HepG2 (cell line): ENCODE data around the gene WNT3. TPM values are rescaled to one million over a fixed set of nuclear protein-coding genes. Genes with fewer than 3 reads are reported as not detected.
A peak's percentile ranks its signal among the peaks of the same experiment; 100 is the strongest.

Source experiments
- CEBPZ ChIP-seq: IDR thresholded peaks from 2 replicates; pipeline ENCODE4 v1.6.1; 2012; ENCODE audit warnings: low read length, improper control_type of control experiment
- HNRNPLL ChIP-seq: fragments of 200-400 bp; formaldehyde crosslinking; IDR thresholded peaks from 2 replicates; pipeline ENCODE4 v1.6.1; 2017; ENCODE audit warnings: mild to moderate bottlenecking, low read depth, low read length; ENCODE audit not compliant: poor library complexity, severe bottlenecking
- HOXA3 ChIP-seq: sonication (generic); formaldehyde crosslinking; IDR thresholded peaks from 2 replicates; pipeline ENCODE4 v1.5.0; 2020; ENCODE audit warnings: missing genetic modification reagents
- KLF15 ChIP-seq: sonication (generic); formaldehyde crosslinking; IDR thresholded peaks from 2 replicates; pipeline ENCODE4 v1.8.1; 2023; ENCODE audit warnings: borderline replicate concordance, mild to moderate bottlenecking, inconsistent platforms, missing genetic modification reagents, mixed read lengths
- MED1 ChIP-seq: sonication (generic); formaldehyde crosslinking; IDR thresholded peaks from 2 replicates; pipeline ENCODE4 v1.4.0; 2020; ENCODE audit warnings: missing genetic modification reagents
- PCBP1 ChIP-seq: fragments of 200-400 bp; formaldehyde crosslinking; IDR thresholded peaks from 2 replicates; pipeline ENCODE4 v1.6.1; 2017; ENCODE audit warnings: mild to moderate bottlenecking, low read depth, low read length, borderline replicate concordance
- RFX5 ChIP-seq: IDR thresholded peaks from 2 replicates; pipeline ENCODE4 v1.6.1; 2011; ENCODE audit warnings: low read depth, low read length, improper control_type of control experiment
- SRF ChIP-seq: IDR thresholded peaks from 2 replicates; pipeline ENCODE4 v1.6.1; 2011; ENCODE audit warnings: mild to moderate bottlenecking, low read depth, low read length, moderate library complexity
- THAP11 ChIP-seq: IDR thresholded peaks from 2 replicates; pipeline ENCODE4 v1.6.1; 2016; ENCODE audit warnings: missing biosample characterization, missing genetic modification reagents
- YEATS4 ChIP-seq: sonication (generic); formaldehyde crosslinking; IDR thresholded peaks from 2 replicates; pipeline ENCODE4 v1.4.0; 2020; ENCODE audit warnings: missing genetic modification reagents, borderline replicate concordance
- ZBTB20 ChIP-seq: sonication (generic); formaldehyde crosslinking; IDR thresholded peaks from 2 replicates; pipeline ENCODE4 v1.8.1; 2023; ENCODE audit warnings: missing genetic modification reagents, low read depth, mild to moderate bottlenecking, borderline replicate concordance
- ZKSCAN5 ChIP-seq: sonication (generic); formaldehyde crosslinking; IDR thresholded peaks from 2 replicates; pipeline ENCODE4 v1.5.1; 2020; ENCODE audit warnings: mild to moderate bottlenecking, missing genetic modification reagents
- ZMYM4 ChIP-seq: sonication (generic); formaldehyde crosslinking; IDR thresholded peaks from 2 replicates; pipeline ENCODE4 v1.8.1; 2023; ENCODE audit warnings: mild to moderate bottlenecking, missing genetic modification reagents
- ZNF296 ChIP-seq: sonication (generic); formaldehyde crosslinking; conservative IDR thresholded peaks from 2 replicates; pipeline ENCODE4 v1.5.0; 2020; ENCODE audit warnings: mild to moderate bottlenecking, missing genetic modification reagents
- ZNF644 ChIP-seq: IDR thresholded peaks from 2 replicates; pipeline ENCODE4 v1.6.1; 2016; ENCODE audit warnings: low read depth
- ZNF703 ChIP-seq: sonication (generic); formaldehyde crosslinking; IDR thresholded peaks from 2 replicates; pipeline ENCODE4 v1.5.1; 2020; ENCODE audit warnings: missing genetic modification reagents, mild to moderate bottlenecking, moderate library complexity, borderline replicate concordance
- ZNF788 ChIP-seq: sonication (generic); formaldehyde crosslinking; IDR thresholded peaks from 2 replicates; pipeline ENCODE4 v1.5.0; 2020; ENCODE audit warnings: mild to moderate bottlenecking, missing genetic modification reagents, borderline replicate concordance
- polyA plus RNA-seq, 8 experiments: library from polyadenylated mRNA; depleted of rRNA in 3 of 8; stranded (reverse) in 7 of 8; unstranded in 1 of 8; fragments of >200 nt; fragmentation: Illumina TruSeq in 4 of 8; extraction: Trizol in 4 of 8; gene quantifications; 2 replicates each; pipeline versions ENCODE4 v1.2.1 to v1.2.3, GENCODE V29; 2011 to 2016; ENCODE audit warnings: low read depth in 4 of 8, missing spikeins in 1 of 8, mixed read lengths in 1 of 8; ENCODE audit not compliant: insufficient read depth in 1 of 8
- total RNA-seq, 5 experiments: library from RNA; depleted of rRNA; stranded (reverse); fragments of >200 nt; fragmentation: Illumina TruSeq; extraction: Trizol; gene quantifications; 2 replicates each; pipeline ENCODE4 v1.2.3, GENCODE V29; 2016; ENCODE audit warnings: low read depth in 1 of 5
- TF ChIP-seq, protein P1 (sequence below): sonication (generic); formaldehyde crosslinking; IDR thresholded peaks from 2 replicates; pipeline ENCODE4 v1.4.0; 2020; ENCODE audit warnings: missing genetic modification reagents
- TF ChIP-seq, protein P2 (sequence below): sonication (generic); formaldehyde crosslinking; IDR thresholded peaks from 2 replicates; pipeline ENCODE4 v1.4.0; 2020; ENCODE audit warnings: missing genetic modification reagents, borderline replicate concordance
- TF ChIP-seq, protein P3 (sequence below): fragments of 450-650 bp; IDR thresholded peaks from 2 replicates; pipeline ENCODE4 v1.6.1; 2017; ENCODE audit warnings: mild to moderate bottlenecking

WNT3 gene
- total and polyA plus RNA-seq, 2 of the 13 experiments (the other 11 are each of a cell fraction or from before 2014, with no cell fraction given) = 8.5 to 10.3 TPM

DNA sequence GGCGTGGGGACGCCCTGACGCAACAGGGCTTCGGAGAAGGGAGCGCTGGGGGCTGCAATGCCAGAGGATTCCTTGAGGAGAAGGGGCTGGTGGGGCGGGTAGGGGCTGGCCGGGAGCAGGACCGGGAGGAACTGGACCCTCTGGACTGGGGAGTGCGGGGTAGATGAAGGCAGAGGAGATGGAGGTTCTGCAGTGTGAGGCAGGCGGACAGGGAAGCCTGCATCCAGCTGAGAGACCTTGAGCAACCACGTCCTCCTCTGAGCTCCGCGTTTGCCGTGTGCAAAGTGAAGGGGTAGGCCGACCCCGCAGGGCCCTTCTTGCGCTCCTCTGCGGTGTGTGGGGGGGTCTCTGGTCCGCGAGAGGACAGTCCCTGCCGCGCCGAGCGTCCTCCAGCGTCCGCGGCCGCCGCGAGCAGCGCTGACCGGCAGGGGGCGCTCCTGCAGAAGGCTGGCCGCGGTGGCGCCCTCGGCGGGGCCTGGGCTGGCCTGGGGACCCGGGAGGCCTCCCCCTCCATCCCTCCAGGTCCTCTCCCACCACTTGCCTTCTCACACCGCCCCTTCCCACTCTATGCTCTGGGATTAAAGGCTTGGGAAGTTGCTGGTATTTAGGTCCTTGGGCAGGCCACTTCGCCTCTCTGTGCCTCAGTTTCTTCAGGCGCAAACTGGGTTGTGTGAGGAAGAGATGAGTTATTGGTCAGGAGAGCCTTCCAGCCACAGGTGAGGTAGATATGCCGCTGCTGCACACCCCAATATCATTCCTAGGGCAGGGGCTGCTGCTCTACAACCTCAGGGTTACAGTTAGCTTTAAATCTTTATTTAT lies 23.3 kb upstream of the WNT3 start (continued):
- TF ChIP-seq CEBPZ (no peak), ZKSCAN5 (no peak), ZNF644 (CRISPR knock-in tag) (no peak), ZMYM4 (CRISPR knock-in tag) (peak; percentile 59; the same call in 1 of the 2 replicates), MED1 (CRISPR knock-in tag) (no peak), THAP11 (CRISPR knock-in tag) (peak; percentile 36; the same call in 1 of the 2 replicates), ZNF703 (CRISPR knock-in tag) (no peak), ZBTB20 (CRISPR knock-in tag) (no peak), HOXA3 (0 out of 2 replicates have a peak, but pooled peaks have one; percentile 7), KLF15 (no peak), PCBP1 (no peak), YEATS4 (no peak), ZNF788 (CRISPR knock-in tag) (no peak), RFX5 (no peak), ZNF296 (CRISPR knock-in tag) (no peak), HNRNPLL (peak; percentile 34), SRF (no peak)
- TF ChIP-seq, protein P1, sequence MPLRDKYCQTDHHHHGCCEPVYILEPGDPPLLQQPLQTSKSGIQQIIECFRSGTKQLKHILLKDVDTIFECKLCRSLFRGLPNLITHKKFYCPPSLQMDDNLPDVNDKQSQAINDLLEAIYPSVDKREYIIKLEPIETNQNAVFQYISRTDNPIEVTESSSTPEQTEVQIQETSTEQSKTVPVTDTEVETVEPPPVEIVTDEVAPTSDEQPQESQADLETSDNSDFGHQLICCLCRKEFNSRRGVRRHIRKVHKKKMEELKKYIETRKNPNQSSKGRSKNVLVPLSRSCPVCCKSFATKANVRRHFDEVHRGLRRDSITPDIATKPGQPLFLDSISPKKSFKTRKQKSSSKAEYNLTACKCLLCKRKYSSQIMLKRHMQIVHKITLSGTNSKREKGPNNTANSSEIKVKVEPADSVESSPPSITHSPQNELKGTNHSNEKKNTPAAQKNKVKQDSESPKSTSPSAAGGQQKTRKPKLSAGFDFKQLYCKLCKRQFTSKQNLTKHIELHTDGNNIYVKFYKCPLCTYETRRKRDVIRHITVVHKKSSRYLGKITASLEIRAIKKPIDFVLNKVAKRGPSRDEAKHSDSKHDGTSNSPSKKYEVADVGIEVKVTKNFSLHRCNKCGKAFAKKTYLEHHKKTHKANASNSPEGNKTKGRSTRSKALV = no peak
- TF ChIP-seq, protein P2, sequence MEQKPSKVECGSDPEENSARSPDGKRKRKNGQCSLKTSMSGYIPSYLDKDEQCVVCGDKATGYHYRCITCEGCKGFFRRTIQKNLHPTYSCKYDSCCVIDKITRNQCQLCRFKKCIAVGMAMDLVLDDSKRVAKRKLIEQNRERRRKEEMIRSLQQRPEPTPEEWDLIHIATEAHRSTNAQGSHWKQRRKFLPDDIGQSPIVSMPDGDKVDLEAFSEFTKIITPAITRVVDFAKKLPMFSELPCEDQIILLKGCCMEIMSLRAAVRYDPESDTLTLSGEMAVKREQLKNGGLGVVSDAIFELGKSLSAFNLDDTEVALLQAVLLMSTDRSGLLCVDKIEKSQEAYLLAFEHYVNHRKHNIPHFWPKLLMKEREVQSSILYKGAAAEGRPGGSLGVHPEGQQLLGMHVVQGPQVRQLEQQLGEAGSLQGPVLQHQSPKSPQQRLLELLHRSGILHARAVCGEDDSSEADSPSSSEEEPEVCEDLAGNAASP (CRISPR knock-in tag) = no peak
- TF ChIP-seq, protein P3, sequence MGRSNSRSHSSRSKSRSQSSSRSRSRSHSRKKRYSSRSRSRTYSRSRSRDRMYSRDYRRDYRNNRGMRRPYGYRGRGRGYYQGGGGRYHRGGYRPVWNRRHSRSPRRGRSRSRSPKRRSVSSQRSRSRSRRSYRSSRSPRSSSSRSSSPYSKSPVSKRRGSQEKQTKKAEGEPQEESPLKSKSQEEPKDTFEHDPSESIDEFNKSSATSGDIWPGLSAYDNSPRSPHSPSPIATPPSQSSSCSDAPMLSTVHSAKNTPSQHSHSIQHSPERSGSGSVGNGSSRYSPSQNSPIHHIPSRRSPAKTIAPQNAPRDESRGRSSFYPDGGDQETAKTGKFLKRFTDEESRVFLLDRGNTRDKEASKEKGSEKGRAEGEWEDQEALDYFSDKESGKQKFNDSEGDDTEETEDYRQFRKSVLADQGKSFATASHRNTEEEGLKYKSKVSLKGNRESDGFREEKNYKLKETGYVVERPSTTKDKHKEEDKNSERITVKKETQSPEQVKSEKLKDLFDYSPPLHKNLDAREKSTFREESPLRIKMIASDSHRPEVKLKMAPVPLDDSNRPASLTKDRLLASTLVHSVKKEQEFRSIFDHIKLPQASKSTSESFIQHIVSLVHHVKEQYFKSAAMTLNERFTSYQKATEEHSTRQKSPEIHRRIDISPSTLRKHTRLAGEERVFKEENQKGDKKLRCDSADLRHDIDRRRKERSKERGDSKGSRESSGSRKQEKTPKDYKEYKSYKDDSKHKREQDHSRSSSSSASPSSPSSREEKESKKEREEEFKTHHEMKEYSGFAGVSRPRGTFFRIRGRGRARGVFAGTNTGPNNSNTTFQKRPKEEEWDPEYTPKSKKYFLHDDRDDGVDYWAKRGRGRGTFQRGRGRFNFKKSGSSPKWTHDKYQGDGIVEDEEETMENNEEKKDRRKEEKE = no peak
